ENCODE data around the gene ACP4.

ACP4 gene

DNA sequence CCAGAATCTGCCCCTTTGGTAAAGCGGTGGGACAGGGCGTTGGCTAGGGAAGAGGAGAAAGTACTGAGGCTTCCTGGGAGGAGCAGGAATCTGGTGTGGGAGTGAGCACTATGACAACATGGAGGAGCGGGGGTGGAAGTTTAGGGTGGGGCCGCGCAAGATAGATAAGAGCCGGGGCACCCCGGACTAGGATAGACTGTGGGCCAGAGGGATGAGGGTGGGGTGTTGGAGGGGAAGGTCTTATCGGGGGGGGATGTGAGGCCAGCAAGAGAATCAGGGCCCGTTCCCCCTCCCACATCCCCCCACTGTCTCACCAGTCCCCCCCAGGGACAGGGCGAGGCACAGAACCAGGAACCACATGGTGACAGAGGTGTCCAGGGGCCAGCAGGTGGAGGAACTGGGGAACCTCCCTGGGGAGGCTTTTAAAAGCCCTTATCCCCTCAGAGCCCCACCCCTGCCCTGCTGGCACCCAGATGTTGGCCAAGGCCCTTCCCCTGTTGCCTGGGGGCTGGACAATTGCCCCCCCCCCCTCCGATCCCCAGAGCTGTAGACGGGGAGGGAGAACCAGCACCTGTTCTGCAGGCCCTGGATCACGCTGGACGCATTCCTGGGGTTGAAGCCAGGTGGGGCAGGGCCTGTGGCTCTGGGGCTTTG lies 33.3 kb downstream of the ACP4 start, which contains the start of gene KLK1:
TSS of gene KLK1 (minus strand) at position 399 of the 654 bp plus-strand sequence. CDS start at position 360, 39 bp downstream.
- DNase-seq: no peak

DNA sequence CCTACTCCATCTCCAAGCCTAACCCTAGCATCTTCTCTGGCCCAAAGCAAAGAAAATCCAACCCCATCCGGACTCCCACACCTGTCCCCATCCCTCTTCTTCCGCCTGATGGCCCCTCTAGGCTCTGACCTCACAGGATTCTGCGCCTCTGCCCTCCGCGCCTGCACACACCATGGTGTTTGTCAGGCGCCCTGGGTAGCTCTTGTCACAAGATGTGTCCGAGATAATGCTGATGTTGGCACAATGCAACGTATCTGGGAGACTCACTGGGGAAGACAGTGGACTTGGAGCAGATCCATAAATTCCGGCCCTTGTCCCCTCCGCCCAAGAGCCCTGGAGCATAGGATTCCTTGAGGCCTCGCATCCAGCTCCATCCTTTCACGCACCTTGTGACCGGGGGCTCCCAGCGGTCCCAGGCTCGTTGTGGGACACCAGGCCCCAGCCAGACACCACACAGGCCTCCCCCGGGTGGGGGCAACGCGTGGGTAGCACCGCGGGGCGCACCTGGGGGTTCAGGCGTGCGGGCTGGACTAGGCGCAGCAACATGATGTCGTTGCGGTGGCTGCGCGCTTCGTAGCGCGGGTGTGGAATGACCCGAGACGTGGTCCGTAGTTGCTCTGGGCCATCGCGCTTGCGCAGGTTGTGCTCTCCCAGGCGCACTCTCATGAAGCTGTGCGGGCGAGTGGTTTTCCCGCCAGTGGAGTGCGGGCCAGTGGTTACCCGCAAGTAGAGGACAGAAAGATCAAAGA lies 36.5 kb downstream of the ACP4 start:
- no peak for DNase-seq

DNA sequence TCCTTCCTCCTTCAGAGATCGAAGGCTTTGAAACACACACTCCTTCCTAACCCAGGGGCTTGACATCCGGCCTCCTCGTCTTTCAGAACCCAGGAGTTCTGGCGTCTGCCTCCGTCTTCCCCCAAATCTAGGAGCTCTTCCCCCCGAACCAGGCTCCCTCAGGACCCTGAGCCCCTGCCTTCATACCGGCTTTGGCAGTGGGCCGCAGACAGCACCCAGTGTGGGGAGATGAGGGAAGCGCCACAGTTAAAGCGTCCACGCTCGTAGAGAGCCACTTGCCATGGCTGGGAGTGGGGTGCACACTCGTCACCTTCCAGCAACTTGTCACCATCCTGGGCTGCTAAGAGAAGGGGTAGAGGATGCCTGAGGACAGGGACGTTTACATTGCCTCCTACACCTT lies 37.3 kb downstream of the ACP4 start:
- no peak for DNase-seq

DNA sequence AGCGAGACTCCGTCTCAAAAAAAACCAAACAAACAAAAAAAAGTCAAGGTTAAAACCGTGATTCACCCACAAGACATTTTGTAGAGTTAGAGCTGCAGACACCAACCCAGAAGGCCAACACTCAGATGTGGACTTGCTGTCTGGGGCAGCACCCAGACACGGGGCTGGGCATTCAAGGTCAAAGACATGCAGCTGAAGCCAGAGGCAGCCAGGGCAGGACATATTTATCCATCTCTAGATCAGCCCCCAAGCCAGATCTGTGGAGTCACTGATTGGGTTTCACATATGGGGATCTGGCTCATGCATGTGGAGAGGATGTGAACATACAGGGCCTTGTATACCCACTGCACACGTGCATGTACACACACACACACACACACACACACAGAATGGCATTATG lies 39.6 kb downstream of the ACP4 start:
- DNase-seq: no peak

DNA sequence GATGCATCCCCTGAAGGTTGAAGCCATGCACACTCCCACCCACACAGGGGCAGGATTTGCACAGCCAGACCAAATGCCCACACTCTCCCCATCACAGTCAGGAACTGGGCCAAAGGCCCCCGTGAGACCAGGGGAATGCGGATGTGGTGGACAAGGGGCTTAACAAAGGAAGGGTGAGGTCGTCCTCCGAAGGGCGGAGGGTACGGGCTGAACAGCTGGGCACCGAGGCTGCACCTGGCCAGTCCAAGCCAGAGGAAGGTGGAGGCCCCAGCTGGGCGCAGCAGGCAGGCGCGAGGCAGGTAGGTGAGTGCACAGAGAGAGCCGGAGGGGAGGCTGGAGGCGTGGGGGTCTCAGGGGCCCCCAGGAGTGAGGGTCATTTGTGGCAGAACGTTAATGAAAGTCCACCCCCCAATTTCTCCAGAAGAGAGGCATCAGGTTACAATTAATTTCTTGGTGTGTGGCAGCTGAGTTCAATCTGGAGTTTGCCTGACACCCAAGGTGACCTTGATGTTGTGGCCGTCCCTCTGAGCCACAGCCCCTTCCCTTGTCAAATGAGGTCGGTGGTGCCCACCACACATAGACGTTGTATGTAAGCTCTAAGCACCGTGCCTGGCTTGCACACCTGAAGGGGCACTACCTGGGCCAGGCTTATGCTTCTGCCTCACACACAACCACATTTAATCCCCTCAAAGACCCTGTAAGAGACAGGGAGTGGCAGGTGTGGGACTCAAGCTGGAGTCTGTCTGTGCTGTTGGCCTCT lies 40.2 kb downstream of the ACP4 start:
- DNase-seq: no peak

DNA sequence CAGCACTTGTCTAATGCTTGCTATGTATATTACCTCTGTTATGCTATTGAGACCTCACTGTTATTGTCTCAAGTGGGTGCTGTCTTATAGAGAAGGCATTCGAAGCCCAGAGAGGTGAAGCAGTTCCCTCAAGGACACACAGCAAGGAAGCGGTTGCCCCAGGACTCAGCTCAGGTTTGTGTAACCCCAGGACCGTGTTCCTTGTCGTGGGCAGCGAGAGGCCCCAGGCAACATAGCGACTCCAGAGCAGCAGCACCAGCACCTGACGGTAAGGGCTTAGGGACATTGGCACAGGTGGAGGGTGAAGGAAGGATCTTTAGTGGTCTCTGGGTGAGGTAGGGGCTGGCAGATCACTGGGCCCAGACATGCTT lies 40.8 kb downstream of the ACP4 start:
- DNase-seq: no peak

DNA sequence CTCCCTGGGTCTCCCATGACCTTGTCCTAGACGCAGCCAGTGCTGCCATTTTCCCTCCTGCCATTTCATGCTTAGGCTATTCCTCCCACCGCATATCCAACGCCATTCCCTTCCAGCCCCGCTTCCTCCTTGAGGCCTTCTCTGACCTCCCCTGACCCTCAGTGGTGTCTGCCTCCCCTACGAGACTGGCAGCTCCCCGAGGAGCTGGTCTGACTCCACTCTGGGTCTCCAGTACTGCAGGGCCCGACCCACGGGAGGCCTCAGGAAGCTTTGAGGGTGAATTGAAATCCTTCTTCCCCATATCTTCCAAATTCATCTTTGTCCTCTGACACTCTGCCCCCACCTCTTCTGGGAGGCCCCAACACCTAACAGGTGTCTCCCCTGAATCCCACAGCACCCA lies 42.5 kb downstream of the ACP4 start:
- no peak for DNase-seq

DNA sequence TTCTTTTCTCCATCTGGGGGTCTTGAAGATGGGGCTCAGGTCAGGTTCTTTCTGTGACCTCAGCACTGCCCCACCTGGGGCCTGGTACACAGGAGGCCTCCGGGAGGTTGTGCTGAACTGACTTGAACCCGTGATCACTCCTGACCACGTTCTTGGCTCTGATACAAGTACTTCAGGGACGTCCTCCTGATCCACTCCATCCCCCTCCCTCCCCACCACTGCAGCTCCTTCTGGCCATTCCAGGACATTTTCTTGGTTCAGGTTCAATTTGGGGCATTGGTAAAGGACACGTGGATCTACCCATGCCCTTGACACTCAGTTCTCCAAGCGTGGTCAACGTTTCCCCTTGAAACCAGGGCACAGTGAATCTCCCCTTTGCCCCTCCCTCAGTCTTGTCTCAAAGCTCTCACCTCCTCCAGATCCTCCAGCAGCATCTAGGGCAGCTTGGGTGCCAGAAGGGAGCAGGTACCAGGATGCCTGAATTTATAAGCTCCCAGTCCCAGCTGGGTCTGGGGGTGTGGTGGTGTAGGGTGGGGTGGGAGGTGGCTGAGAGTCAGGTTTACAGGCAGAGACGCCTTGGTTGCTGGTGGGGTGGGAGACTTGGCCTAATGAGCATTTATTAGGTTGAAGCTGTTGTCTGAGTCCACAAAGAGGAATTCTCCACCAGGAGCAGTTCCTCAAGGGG lies 43.0 kb downstream of the ACP4 start, which contains the start of gene KLK15:
TSS of gene KLK15 (minus strand) at position 458 of the 685 bp plus-strand sequence. CDS start 2,082 bp downstream, outside the sequence.
- DNase-seq: no peak

DNA sequence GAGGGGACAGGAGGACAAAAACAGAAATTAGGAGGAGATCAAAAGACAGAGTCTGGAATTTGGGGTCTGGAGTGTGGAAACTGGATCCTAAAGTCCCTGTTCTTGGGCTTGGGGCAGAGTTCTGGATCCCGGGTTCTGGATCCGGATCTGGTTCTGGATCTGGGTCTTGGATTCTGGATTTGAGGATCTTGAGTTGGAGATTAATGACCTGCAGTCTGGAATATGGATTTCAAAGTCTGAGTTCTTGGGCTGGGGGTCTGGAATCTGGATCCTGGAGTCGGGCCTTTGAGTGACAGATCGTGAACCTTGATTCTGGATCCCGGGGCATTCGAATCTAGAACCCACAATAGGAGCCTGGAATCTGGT lies 43.6 kb downstream of the ACP4 start:
- no peak for DNase-seq

DNA sequence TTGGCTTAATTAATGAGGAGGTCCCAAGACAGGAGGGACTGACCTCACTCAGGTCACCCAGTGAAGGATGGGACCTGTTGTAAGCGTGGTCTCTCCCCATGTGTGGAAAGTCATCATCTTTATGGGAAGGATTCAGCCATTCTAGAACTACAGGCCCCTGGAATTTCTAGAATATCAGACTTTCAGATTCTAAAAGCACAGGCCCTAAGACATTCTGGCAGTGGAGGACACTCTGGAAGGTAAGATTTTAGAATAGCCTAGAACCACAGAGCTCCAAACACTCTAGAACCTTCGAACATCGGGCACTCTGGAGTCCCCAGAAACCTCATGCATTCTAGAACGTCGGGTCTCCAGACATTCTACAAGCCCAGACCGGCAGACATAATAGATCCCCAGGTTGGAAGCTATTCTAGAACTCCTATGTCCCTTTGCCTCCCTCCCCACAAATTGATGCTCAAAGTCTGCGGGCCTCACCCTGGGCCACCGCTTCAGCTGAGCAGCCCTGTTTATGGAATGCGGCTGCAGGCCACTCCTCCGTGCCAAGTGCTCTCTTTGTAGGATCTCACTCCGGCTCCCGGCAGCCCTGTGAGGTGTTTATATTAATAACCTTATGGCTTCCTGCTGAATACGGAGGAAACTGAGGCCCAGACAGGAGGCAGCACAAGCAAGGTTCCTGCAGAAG lies 45.0 kb downstream of the ACP4 start:
- DNase-seq: no peak

DNA sequence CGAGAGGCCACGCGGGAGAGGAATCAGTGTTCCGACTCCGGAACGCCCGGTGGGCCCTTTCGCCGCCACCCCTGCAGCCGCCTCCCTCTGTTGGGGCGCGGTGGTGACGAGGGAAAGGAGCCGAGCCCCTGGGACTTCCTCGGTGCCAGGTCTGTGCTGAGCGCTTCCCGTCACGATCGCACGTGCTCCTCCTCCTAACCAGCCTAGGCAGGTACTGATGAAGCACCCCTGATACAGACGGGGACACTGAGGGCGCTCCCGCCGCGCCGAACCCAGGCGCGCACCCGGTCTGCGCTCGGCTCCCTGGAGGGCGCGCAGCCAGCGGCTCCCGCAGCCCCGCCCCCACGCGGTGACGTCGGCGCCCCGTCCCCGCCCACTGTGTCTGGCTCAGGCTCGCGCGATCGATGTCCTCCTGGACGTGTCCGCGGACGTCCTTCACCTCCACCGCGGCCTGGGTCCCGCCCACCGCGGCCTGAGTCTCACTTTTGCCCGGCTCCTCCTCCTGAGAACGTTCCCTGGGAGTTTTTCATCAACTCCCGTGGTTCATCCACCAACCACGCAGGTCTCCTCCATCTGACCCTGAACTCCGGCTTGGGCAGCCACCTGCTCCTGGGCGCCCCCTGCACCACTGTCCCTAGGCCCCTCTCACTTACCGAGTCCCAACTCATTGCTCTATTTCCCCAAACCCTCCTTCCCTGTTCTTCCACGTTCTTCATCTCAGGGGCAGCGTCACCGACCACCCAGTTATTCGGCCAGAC lies 45.7 kb downstream of the ACP4 start:
- peak in 7 of 14 donors; percentile 1 to 36 (median 7) for DNase-seq

DNA sequence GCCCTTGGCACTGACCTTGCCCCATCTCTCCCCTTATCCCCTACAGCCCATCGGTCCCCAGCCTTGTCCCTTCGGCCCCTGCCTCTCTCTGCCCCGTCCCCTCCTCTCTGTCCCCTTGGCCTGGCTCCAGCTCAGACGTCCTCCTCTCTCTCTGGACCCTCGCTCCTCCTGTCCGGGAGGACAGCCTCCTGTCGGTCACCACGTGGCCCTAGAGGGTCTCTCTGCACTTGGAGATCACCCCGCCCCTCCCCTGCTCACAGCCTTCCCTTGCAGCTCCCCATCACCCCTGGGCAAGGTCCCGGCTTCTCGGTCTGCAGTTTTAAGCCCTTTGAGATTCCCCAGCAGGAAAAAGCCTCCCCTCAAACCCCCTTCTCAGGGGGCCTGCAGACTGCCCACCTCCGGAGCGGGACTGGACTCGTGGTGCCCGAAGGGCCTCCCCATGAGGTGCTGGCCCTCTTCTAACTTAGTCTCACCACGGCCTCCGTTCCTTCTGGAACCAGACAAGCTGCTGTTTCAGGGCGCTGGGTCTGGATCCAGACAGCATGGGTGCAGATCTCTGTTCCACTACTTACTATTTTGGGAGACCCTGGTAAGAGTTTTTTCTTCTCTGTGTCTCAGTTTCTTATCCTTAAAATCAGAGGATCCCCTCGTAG lies 46.5 kb downstream of the ACP4 start:
- DNase-seq: no peak

DNA sequence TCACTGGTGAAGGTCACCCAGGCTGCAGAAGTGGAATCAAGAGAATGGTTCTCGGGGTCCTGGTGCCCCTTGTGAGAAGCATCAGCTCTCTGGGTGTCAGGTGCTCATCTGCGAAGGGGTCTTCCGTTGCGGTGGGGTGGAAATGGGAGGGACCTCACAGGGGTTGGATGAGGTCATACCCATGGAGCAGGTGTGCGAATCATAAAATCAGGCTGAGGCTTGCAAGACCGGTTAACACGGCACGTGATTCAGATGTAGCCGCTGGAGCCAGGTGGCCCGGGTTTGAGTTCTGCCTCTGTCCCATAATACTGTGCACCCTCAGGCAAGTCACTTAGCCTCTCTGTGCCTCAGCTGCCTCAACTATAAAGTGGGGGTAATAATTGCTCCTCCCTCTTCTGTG lies 47.1 kb downstream of the ACP4 start:
- no peak for DNase-seq

DNA sequence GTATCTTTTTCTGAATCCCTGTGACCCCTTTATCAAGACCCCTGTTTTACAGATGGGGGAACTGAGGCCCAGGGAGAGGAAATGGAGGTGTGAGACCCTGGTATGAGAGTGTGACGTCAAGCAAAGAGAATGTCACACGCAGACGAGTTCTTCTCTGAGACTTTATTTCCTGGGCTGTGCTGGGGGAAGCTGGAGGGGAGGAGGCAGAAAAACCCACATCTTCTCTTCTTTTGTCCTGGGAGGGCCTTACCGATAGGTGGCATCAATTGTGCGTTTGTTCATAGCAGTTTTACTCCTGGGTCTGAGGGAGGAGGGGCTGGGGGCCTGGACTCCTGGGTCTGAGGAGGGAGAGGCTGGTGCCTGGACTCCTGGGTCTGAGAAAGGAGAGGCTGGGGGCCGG lies 48.0 kb downstream of the ACP4 start:
- DNase-seq: no peak

DNA sequence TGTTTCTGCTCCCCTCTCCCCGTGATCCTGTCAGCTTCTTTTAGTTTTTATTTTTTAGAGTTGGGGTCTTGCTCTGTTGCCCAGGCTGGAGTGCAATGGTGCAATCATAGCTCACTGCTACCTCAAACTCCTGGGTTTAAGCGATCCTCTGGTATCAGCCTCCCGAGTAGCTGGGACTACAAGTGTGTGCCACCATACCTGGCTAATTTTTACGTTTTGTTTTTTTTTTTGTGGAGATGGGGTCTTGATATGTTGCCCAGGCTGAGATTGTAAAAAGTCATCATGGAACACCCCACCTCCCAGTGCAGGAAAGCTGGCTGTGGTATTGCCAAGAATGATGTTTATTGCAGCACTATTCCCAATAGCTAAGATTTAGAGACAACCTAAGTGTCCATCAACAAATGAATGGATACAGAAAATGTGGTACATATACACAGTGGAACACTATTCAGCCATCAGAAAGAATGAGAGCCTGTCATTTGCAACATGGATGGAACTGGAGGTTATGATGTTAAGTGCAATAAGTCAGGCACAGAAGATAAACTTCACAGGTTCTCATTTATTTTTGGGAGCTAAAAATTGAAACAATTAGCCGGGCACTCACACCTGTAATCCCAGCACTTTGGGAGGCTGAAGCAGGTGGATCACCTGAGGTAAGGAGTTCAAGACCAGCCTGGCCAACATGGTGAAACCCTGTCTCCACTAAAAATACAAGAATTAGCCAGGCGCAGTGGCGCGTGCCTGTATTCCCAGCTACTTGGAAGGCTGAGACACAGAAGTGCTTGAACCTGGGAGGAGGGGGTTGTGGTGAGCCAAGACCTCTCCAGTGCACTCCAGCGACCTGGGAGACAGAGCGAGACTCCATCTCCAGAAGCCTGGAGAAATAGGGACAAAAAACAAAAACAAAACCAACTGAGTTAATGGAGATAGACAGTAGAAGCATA lies 49.8 kb downstream of the ACP4 start:
- DNase-seq: no peak

DNA sequence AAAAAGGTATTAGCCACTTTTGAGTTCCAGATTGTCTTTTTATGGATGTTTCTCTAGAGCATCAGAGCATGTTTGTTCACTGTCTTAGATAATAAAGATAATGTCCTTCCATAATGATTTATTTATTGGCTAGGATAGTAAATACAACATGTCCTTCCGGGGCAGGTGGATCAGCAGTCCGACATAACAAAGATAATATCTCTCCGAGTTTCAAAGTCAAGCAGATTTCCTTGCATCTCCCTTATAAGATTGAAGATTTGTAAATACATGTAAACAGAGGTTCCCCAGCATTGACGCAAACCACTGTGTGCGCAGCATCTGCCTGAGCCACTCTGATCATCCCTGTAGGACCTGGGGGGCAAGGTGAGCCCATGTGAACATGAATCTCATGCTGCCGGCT lies 51.9 kb downstream of the ACP4 start:
- no peak for DNase-seq

DNA sequence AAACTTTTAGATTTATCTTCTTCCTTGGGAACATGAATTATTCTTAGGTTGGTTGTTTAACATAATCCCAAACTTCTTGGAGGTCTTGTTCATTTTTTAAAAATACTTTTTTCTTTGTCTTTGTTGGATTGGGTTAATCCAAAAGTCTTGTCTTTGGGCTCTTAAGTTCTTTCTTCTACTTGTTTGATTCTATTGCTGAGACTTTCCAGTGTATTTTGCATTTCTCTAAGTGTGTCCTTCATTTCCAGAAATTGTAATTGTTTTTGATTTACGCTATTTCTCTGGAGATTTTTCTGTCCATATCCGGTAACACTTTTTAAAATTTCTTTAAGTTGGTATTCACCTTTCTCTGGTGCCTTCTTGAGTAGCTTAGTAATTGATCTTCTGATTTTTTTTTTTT lies 53.0 kb downstream of the ACP4 start:
- no peak for DNase-seq

DNA sequence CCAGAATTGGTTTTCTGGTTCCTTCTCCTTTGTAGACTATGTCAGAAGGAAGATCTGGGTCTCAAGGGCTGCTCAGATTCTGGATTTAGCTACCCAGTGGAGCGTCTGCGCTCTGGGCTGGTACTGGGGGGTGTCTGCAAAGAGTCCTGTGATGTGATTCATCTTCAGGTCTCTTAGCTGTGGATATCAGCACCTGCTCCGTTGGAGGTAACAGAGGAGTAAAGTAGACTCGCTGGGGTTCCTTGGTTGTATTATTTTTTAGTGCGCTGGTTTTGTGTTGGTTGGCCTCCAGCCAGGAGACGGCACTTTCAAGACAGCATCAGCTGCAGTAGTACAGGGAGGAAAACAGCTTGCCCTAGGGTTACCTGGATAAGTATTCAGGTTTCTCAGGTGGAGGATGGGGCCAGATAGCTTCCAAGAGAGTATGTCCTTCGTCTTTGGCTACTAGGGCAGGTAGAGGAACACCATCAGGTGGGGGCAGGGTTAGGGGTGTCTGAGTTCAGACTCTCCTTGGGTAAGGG lies 53.5 kb downstream of the ACP4 start:
- no peak for DNase-seq

DNA sequence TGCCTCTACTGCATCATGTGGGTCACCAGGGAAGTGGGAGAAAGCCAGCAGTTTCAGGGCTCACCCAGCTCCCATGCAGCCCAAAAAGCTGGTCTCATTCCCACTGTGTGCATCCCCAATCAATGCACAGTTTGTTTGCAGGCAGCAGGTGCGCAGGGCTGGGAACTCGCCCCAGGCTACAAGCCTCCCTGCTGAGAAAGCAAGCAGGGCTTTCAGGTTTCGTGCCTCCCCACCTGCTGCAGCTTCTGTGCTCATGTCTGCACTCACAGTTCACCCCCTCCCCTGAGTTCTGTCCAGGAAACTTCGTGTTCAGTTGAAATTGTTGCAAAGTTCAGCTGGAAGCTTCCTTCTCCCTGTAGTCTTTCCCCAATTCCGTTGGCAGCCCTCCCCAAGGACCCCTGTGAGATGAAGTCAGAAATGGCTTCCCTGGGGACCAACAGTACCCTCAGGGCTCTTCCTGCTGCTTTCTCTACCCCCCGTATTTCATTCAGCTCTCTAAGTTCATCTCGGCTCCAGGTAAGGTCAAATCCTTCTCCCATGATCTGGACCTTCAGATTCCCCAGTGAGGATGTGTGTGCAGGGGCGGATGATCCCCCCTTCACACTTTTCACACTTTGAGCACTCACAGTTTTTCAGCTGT lies 54.2 kb downstream of the ACP4 start:
- no peak for DNase-seq
